Astrocyte (in vitro differentiated cells and primary cell): Measurements from ENCODE around the gene NOS1. TPM values are rescaled to one million over a fixed set of nuclear protein-coding genes. Genes with fewer than 3 reads are reported as not detected.

ENCODE experiments used
- DNase-seq: peaks from one replicate; pipeline ENCODE4 v3.0.0-alpha.2; 2010; ENCODE audit warnings: low read depth
- FAIRE-seq: peaks from 2 replicates; lab custom pipeline; 2011; peaks lifted over from hg19 to GRCh38; lab: Jason Lieb, UNC
- H2AFZ ChIP-seq: 2 replicates; pipeline ENCODE4 v1.6.0; 2012; ENCODE audit warnings: low read depth, low read length, inconsistent platforms
- H3K27ac ChIP-seq: 2 replicates; pipeline ENCODE4 v1.5.1; 2011; ENCODE audit warnings: low read depth, low read length, inconsistent platforms
- H3K27me3 ChIP-seq: 2 replicates; pipeline ENCODE4 v1.6.0; 2011; ENCODE audit warnings: low read length, inconsistent platforms; ENCODE audit not compliant: insufficient read depth
- H3K36me3 ChIP-seq: 2 replicates; pipeline ENCODE4 v1.5.1; 2011; ENCODE audit warnings: low read length, inconsistent platforms; ENCODE audit not compliant: insufficient read depth
- H3K4me1 ChIP-seq: 2 replicates; pipeline ENCODE4 v1.5.1; 2011; ENCODE audit warnings: low read length, inconsistent platforms; ENCODE audit not compliant: insufficient read depth
- H3K4me2 ChIP-seq: 2 replicates; pipeline ENCODE4 v1.6.0; 2012; ENCODE audit warnings: low read length, inconsistent platforms
- H3K4me3 ChIP-seq: 2 replicates; pipeline ENCODE4 v1.5.1; 2011; ENCODE audit warnings: low read depth, mild to moderate bottlenecking, low read length, inconsistent platforms; ENCODE audit not compliant: insufficient read depth
- H3K79me2 ChIP-seq: 2 replicates; pipeline ENCODE4 v1.6.0; 2012; ENCODE audit warnings: mild to moderate bottlenecking, low read length, inconsistent platforms; ENCODE audit not compliant: insufficient read depth
- H3K9ac ChIP-seq: 2 replicates; pipeline ENCODE4 v1.6.0; 2012; ENCODE audit warnings: mild to moderate bottlenecking, low read length, inconsistent platforms
- H3K9me3 ChIP-seq: 2 replicates; pipeline ENCODE4 v1.5.1; 2012; ENCODE audit warnings: low read depth, mild to moderate bottlenecking, low read length, inconsistent platforms; ENCODE audit not compliant: insufficient read depth
- H4K20me1 ChIP-seq: 2 replicates; pipeline ENCODE4 v1.6.0; 2012; ENCODE audit warnings: low read length, inconsistent platforms; ENCODE audit not compliant: insufficient read depth
- H3K27ac Mint-ChIP-seq: one replicate; pipeline ENCODE4 v1.8.0; 2021; ENCODE audit warnings: mild to moderate bottlenecking, mixed read lengths; ENCODE audit not compliant: unreplicated experiment
- H3K27me3 Mint-ChIP-seq: one replicate; pipeline ENCODE4 v1.8.0; 2021; ENCODE audit warnings: low read depth, mixed read lengths; ENCODE audit not compliant: unreplicated experiment
- H3K36me3 Mint-ChIP-seq: one replicate; pipeline ENCODE4 v1.8.0; 2021; ENCODE audit warnings: low read depth, mixed read lengths; ENCODE audit not compliant: unreplicated experiment
- H3K4me1 Mint-ChIP-seq: one replicate; pipeline ENCODE4 v1.8.0; 2021; ENCODE audit warnings: low read depth, mixed read lengths; ENCODE audit not compliant: unreplicated experiment
- H3K4me3 Mint-ChIP-seq: one replicate; pipeline ENCODE4 v1.8.0; 2021; ENCODE audit warnings: mild to moderate bottlenecking, moderate library complexity, mixed read lengths; ENCODE audit not compliant: unreplicated experiment
- H3K9me3 Mint-ChIP-seq: one replicate; pipeline ENCODE4 v1.8.0; 2021; ENCODE audit warnings: mild to moderate bottlenecking, mixed read lengths; ENCODE audit not compliant: unreplicated experiment
- EZH2 ChIP-seq: IDR thresholded peaks from 2 replicates; pipeline ENCODE4 v1.6.1; 2012; ENCODE audit warnings: mild to moderate bottlenecking, low read length, inconsistent platforms; ENCODE audit not compliant: insufficient read depth
- total RNA-seq: library from RNA; stranded (reverse); gene quantifications from 2 replicates; pipeline ENCODE4 v1.2.1, GENCODE V29; 2021
- TF ChIP-seq, protein P1 (sequence below): IDR thresholded peaks from 2 replicates; pipeline ENCODE4 v1.5.1; 2011; ENCODE audit warnings: low read depth, mild to moderate bottlenecking, inconsistent platforms, low read length, moderate library complexity; ENCODE audit not compliant: insufficient read depth

The NOS1 gene
- total RNA-seq, 1 donor from 2014 or later = 0.05 TPM

- no peak for TF ChIP-seq EZH2
- TF ChIP-seq, protein P1, sequence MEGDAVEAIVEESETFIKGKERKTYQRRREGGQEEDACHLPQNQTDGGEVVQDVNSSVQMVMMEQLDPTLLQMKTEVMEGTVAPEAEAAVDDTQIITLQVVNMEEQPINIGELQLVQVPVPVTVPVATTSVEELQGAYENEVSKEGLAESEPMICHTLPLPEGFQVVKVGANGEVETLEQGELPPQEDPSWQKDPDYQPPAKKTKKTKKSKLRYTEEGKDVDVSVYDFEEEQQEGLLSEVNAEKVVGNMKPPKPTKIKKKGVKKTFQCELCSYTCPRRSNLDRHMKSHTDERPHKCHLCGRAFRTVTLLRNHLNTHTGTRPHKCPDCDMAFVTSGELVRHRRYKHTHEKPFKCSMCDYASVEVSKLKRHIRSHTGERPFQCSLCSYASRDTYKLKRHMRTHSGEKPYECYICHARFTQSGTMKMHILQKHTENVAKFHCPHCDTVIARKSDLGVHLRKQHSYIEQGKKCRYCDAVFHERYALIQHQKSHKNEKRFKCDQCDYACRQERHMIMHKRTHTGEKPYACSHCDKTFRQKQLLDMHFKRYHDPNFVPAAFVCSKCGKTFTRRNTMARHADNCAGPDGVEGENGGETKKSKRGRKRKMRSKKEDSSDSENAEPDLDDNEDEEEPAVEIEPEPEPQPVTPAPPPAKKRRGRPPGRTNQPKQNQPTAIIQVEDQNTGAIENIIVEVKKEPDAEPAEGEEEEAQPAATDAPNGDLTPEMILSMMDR = no peak
- Histone ChIP-seq H3K4me1 (no peaks in the 10 kb centered on the region), H4K20me1 (no peaks in the 10 kb centered on the region), H3K4me3 (no peak overlapping the region), H3K4me2 (no peak overlapping the region), H3K79me2 (no peaks in the 10 kb centered on the region), H2AFZ (no peak overlapping the region), H3K9ac (no peak overlapping the region), H3K36me3 (no peaks in the 10 kb centered on the region), H3K27me3 (no peaks in the 10 kb centered on the region), H3K27ac (no peak overlapping the region), H3K9me3 (peaks cover 2% of the 10 kb centered on the region)
- H3K4me1 Mint-ChIP-seq = no peaks in the 10 kb centered on the region
- FAIRE-seq (no peak), DNase-seq (no peak)
- peaks cover 3% of the 10 kb centered on the region for H3K9me3 Mint-ChIP-seq
- H3K27me3 Mint-ChIP-seq = peaks cover 17% of the 10 kb centered on the region
- H3K27ac Mint-ChIP-seq = no peak overlapping the region
- H3K36me3 Mint-ChIP-seq = no peaks in the 10 kb centered on the region
- no peak overlapping the region for H3K4me3 Mint-ChIP-seq
Observed at GRCh38 chr12:117284140-117284539, 77.3 kb downstream of the NOS1 start.

DNA sequence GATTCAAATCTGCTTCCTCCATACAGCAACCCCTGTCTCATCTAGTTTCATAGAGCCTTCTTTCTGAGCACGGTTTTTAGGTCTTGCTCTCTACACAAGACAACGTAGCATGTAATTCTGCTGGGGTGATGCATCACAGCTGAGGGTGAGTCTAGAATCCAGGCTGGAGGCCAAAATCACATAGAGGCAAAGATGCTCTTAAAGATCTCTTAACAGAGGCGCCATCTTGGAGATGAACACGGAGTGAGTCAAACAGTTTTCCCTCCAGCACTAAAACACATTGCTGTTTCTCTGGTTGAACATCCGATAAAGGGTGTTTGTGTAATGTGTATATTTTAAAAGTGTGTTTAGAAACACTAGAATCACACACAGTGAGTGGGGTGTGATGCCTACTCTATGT is 78.9 kb downstream of the NOS1 start:
- Histone ChIP-seq H2AFZ (no peak overlapping the region), H3K27me3 (no peaks in the 10 kb centered on the region), H3K9me3 (peaks cover 2% of the 10 kb centered on the region), H3K9ac (no peak overlapping the region), H4K20me1 (no peaks in the 10 kb centered on the region), H3K4me2 (no peak overlapping the region), H3K27ac (no peak overlapping the region), H3K4me3 (no peak overlapping the region), H3K4me1 (no peaks in the 10 kb centered on the region), H3K79me2 (no peaks in the 10 kb centered on the region), H3K36me3 (no peaks in the 10 kb centered on the region)
- DNase-seq (no peak), FAIRE-seq (no peak)
- H3K36me3 Mint-ChIP-seq = no peaks in the 10 kb centered on the region
- H3K9me3 Mint-ChIP-seq = no peaks in the 10 kb centered on the region
- peaks cover 17% of the 10 kb centered on the region for H3K27me3 Mint-ChIP-seq
- H3K4me3 Mint-ChIP-seq = no peak overlapping the region
- TF ChIP-seq EZH2 = no peak
- TF ChIP-seq, protein P1 = no peak
- no peaks in the 10 kb centered on the region for H3K4me1 Mint-ChIP-seq
- no peak overlapping the region for H3K27ac Mint-ChIP-seq

DNA sequence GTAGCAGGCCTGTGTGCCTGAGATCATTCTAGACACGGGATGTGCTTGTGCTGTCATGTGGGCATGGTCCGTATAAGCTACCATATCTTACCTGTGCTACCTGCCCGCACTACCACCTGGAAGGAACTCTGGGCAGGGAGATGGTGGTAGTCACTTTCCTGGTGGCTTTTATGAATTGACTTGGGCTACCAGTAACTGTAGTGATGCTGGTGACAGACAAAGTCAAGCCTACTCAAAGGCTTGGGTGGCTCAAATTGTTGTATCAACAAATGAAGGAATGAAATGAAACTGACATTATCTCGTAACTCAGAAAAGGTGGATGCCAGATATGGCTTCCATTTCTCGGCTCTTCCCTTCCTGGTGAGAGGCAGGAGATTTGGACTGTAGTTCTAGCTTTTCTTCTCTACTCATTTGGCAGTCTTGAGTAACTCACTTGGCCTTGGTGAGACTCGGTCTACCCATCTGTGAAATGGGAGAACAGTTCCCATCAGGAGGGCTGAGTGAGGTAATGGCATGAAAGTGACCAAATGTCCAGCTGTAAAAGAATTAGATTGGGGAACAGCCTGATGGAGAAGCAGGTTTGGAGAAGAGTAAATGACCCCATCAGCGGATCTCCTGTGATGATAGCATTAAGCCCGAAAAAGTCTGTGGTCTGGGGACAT is 81.3 kb downstream of the NOS1 start:
- FAIRE-seq = no peak
- H3K4me3 Mint-ChIP-seq = no peak overlapping the region

More for the DNA sequence above, 81.3 kb downstream of the NOS1 start:
- no peaks in the 10 kb centered on the region for H3K79me2 ChIP-seq
- no peaks in the 10 kb centered on the region for H4K20me1 ChIP-seq
- no peaks in the 10 kb centered on the region for H3K36me3 ChIP-seq
- Mint-ChIP-seq H3K27me3 (peaks cover 17% of the 10 kb centered on the region), H3K36me3 (no peaks in the 10 kb centered on the region), H3K27ac (no peak overlapping the region), H3K4me1 (no peaks in the 10 kb centered on the region), H3K9me3 (no peaks in the 10 kb centered on the region)
- TF ChIP-seq, protein P1 = no peak
- TF ChIP-seq EZH2 = no peak
- DNase-seq = no peak
- no peak overlapping the region for H3K27ac ChIP-seq
- H3K27me3 ChIP-seq = no peaks in the 10 kb centered on the region
- no peak overlapping the region for H3K4me2 ChIP-seq
- no peaks in the 10 kb centered on the region for H3K9me3 ChIP-seq
- no peaks in the 10 kb centered on the region for H3K4me1 ChIP-seq
- no peak overlapping the region for H3K9ac ChIP-seq
- no peak overlapping the region for H2AFZ ChIP-seq
- no peak overlapping the region for H3K4me3 ChIP-seq
